ENCODE measurements around the gene JARID2. TPM values are rescaled to one million over a fixed set of nuclear protein-coding genes. Genes with fewer than 3 reads are reported as not detected.
A peak's percentile ranks its signal among the peaks of the same experiment; 100 is the strongest.

JARID2 gene
- total RNA-seq, 1 donor from 2014 or later, result 43.9 TPM

GRCh38 chr6:15268137-15268908 lies 22.5 kb downstream of the JARID2 start:
- DNase-seq (ENCODE audit: extremely low spot score, unreplicated experiment), result no peak
- peak overlapping the region; percentile 8 for H3K27ac Mint-ChIP-seq

GRCh38 chr6:15269011-15269410 lies 23.1 kb downstream of the JARID2 start:
- no peaks in the 10 kb centered on the region for H3K36me3 Mint-ChIP-seq
- no peak for DNase-seq (ENCODE audit: extremely low spot score, unreplicated experiment)
- H3K4me3 Mint-ChIP-seq, result no peak overlapping the region
- peaks cover 63% of the 10 kb centered on the region for H3K4me1 Mint-ChIP-seq (ENCODE audit: unreplicated experiment)
- H3K9me3 Mint-ChIP-seq, result no peaks in the 10 kb centered on the region
- TF ChIP-seq CTCF (conservative IDR thresholded peaks at IDR 0.05), result no peak
- H3K27me3 Mint-ChIP-seq, result no peaks in the 10 kb centered on the region
- no peak overlapping the region for H3K27ac Mint-ChIP-seq

More at GRCh38 chr6:15268137-15268908, 22.5 kb downstream of the JARID2 start:
- Mint-ChIP-seq H3K4me1 (ENCODE audit: unreplicated experiment) (peaks cover 66% of the 10 kb centered on the region), H3K4me3 (peak overlapping the region; percentile 44), H3K36me3 (no peaks in the 10 kb centered on the region), H3K9me3 (no peaks in the 10 kb centered on the region), H3K27me3 (no peaks in the 10 kb centered on the region)
- no peak for TF ChIP-seq CTCF (conservative IDR thresholded peaks at IDR 0.05)

- Mint-ChIP-seq H3K4me1 (ENCODE audit: unreplicated experiment) (peaks cover 61% of the 10 kb centered on the region), H3K27me3 (no peaks in the 10 kb centered on the region), H3K4me3 (no peak overlapping the region), H3K36me3 (no peaks in the 10 kb centered on the region), H3K9me3 (no peaks in the 10 kb centered on the region), H3K27ac (no peak overlapping the region)
- DNase-seq (ENCODE audit: extremely low spot score, unreplicated experiment), result no peak
- no peak for TF ChIP-seq CTCF (conservative IDR thresholded peaks at IDR 0.05)
Observed at GRCh38 chr6:15269619-15270018, 23.8 kb downstream of the JARID2 start.

- no peaks in the 10 kb centered on the region for H3K36me3 Mint-ChIP-seq
- no peaks in the 10 kb centered on the region for H3K9me3 Mint-ChIP-seq
Observed at GRCh38 chr6:15270402-15270801, 24.5 kb downstream of the JARID2 start.

GRCh38 chr6:15272562-15272961 lies 26.7 kb downstream of the JARID2 start:
- peaks cover 2% of the 10 kb centered on the region for H3K36me3 Mint-ChIP-seq
- no peak for DNase-seq (ENCODE audit: extremely low spot score, unreplicated experiment)
- no peak overlapping the region for H3K27ac Mint-ChIP-seq
- peaks cover 54% of the 10 kb centered on the region for H3K4me1 Mint-ChIP-seq (ENCODE audit: unreplicated experiment)
- no peak for TF ChIP-seq CTCF (conservative IDR thresholded peaks at IDR 0.05)
- no peak overlapping the region for H3K4me3 Mint-ChIP-seq
- H3K27me3 Mint-ChIP-seq, result no peaks in the 10 kb centered on the region
- H3K9me3 Mint-ChIP-seq, result no peaks in the 10 kb centered on the region

More at GRCh38 chr6:15270402-15270801, 24.5 kb downstream of the JARID2 start:
- DNase-seq (ENCODE audit: extremely low spot score, unreplicated experiment), result no peak
- Mint-ChIP-seq H3K27me3 (no peaks in the 10 kb centered on the region), H3K27ac (peak overlapping the region; percentile 31), H3K4me1 (ENCODE audit: unreplicated experiment) (peaks cover 60% of the 10 kb centered on the region), H3K4me3 (no peak overlapping the region)
- no peak for TF ChIP-seq CTCF (conservative IDR thresholded peaks at IDR 0.05)
